ENCODE results near the gene NKPD1.
A peak's percentile ranks its signal among the peaks of the same experiment; 100 is the strongest.

Gene NKPD1

GRCh38 chr19:45173816-45174215 is 13.0 kb upstream of the NKPD1 start:
- no peak for DNase-seq

GRCh38 chr19:45172611-45173208 is 11.9 kb upstream of the NKPD1 start:
- DNase-seq, result no peak

- peak; percentile 43 for DNase-seq
Observed at GRCh38 chr19:45172173-45172572, 11.4 kb upstream of the NKPD1 start.

- peak; percentile 59 for DNase-seq
Observed at GRCh38 chr19:45171211-45171623, 10.4 kb upstream of the NKPD1 start.

- no peak for DNase-seq
Observed at GRCh38 chr19:45170146-45171106, 9.6 kb upstream of the NKPD1 start.

GRCh38 chr19:45169602-45170001 is 8.8 kb upstream of the NKPD1 start:
- no peak for DNase-seq

GRCh38 chr19:45168767-45169351 is 8.1 kb upstream of the NKPD1 start:
- DNase-seq, result no peak

- DNase-seq, result no peak
Observed at GRCh38 chr19:45166723-45167252, 6.0 kb upstream of the NKPD1 start.

GRCh38 chr19:45164577-45165335 is 4.0 kb upstream of the NKPD1 start:
- peak; percentile 81 for DNase-seq

GRCh38 chr19:45163751-45164460 is 3.1 kb upstream of the NKPD1 start:
- DNase-seq, result no peak

- DNase-seq, result no peak
Observed at GRCh38 chr19:45163156-45163555, 2.4 kb upstream of the NKPD1 start.

- DNase-seq, result no peak
Observed at GRCh38 chr19:45162608-45163143, 1.9 kb upstream of the NKPD1 start.

GRCh38 chr19:45161738-45162607 is 1.2 kb upstream of the NKPD1 start:
- no peak for DNase-seq

- DNase-seq, result no peak
Observed at GRCh38 chr19:45159971-45160324, 834 bp downstream of the NKPD1 start.

- DNase-seq, result no peak
Observed at GRCh38 chr19:45159210-45159970, 1.4 kb downstream of the NKPD1 start.

- DNase-seq, result no peak
Observed at GRCh38 chr19:45158503-45159209, 2.1 kb downstream of the NKPD1 start.

- DNase-seq, result no peak
Observed at GRCh38 chr19:45156751-45157150, 4.0 kb downstream of the NKPD1 start.

GRCh38 chr19:45156011-45156630 is 4.7 kb downstream of the NKPD1 start:
- no peak for DNase-seq
